ENCODE results near the gene NDUFAF5. TPM values are rescaled to one million over a fixed set of nuclear protein-coding genes. Genes with fewer than 3 reads are reported as not detected.

Gene NDUFAF5
- total RNA-seq, 4 donors from 2014 or later: 11.2 to 32.1 (median 21.2) TPM

GRCh38 chr20:13856354-13856753 lies 71.5 kb downstream of the NDUFAF5 start:
- H3K36me3 ChIP-seq: no peaks in the 10 kb centered on the region
- no peaks in the 10 kb centered on the region for H3K9me3 ChIP-seq
- H3K27me3 ChIP-seq: no peaks in the 10 kb centered on the region
- no peak for TF ChIP-seq EP300 (IDR thresholded peaks at IDR 0.05)
- no peak for TF ChIP-seq POLR2A (IDR thresholded peaks at IDR 0.05)
- TF ChIP-seq CTCF (IDR thresholded peaks at IDR 0.05): no peak
- 59 to 68% methylated on average over 4 of the region's 4 CpGs for WGBS, 2 donors
- no peak overlapping the region for H3K4me3 ChIP-seq
- peaks cover 0 to 12% (median 0%) of the 10 kb centered on the region in 4 donors for H3K4me1 ChIP-seq
- DNase-seq (ENCODE audit: low spot score in 2 of 2): no peak
- H3K27ac ChIP-seq: no peak overlapping the region

GRCh38 chr20:13857304-13857703 lies 72.5 kb downstream of the NDUFAF5 start:
- H3K36me3 ChIP-seq: no peaks in the 10 kb centered on the region
- H3K27me3 ChIP-seq: no peaks in the 10 kb centered on the region
- no peak overlapping the region for H3K4me3 ChIP-seq
- H3K27ac ChIP-seq: no peak overlapping the region
- no peaks in the 10 kb centered on the region for H3K9me3 ChIP-seq
- 69 to 74% methylated on average over 3 of the region's 3 CpGs for WGBS, 2 donors
- H3K4me1 ChIP-seq: peaks cover 0 to 3% (median 0%) of the 10 kb centered on the region in 4 donors
- DNase-seq (ENCODE audit: low spot score in 2 of 2): no peak
- TF ChIP-seq POLR2A (IDR thresholded peaks at IDR 0.05) (no peak), EP300 (IDR thresholded peaks at IDR 0.05) (no peak), CTCF (IDR thresholded peaks at IDR 0.05) (no peak)

- no peaks in the 10 kb centered on the region for H3K9me3 ChIP-seq
- H3K27ac ChIP-seq: no peak overlapping the region
- TF ChIP-seq EP300 (IDR thresholded peaks at IDR 0.05): no peak
- no peak for TF ChIP-seq CTCF (IDR thresholded peaks at IDR 0.05)
- TF ChIP-seq POLR2A (IDR thresholded peaks at IDR 0.05): no peak
- 85 to 87% methylated on average over 7 of the region's 7 CpGs for WGBS, 2 donors
- no peaks in the 10 kb centered on the region for H3K4me1 ChIP-seq
- H3K36me3 ChIP-seq: no peaks in the 10 kb centered on the region
- H3K27me3 ChIP-seq: no peaks in the 10 kb centered on the region
- no peak overlapping the region for H3K4me3 ChIP-seq
- DNase-seq (ENCODE audit: low spot score in 2 of 2): no peak
These were observed 73.1 kb downstream of the NDUFAF5 start for GRCh38 chr20:13857961-13858360.

GRCh38 chr20:13858439-13858838 lies 73.6 kb downstream of the NDUFAF5 start:
- no peaks in the 10 kb centered on the region for H3K9me3 ChIP-seq
- H3K27ac ChIP-seq: no peak overlapping the region
- DNase-seq (ENCODE audit: low spot score in 2 of 2): no peak
- no peak overlapping the region for H3K4me3 ChIP-seq
- WGBS, 2 donors: 93 to 97% methylated on average over 5 of the region's 5 CpGs
- no peaks in the 10 kb centered on the region for H3K36me3 ChIP-seq
- H3K27me3 ChIP-seq: no peaks in the 10 kb centered on the region
- no peaks in the 10 kb centered on the region for H3K4me1 ChIP-seq
- no peak for TF ChIP-seq POLR2A (IDR thresholded peaks at IDR 0.05)
- TF ChIP-seq CTCF (IDR thresholded peaks at IDR 0.05): no peak
- no peak for TF ChIP-seq EP300 (IDR thresholded peaks at IDR 0.05)

GRCh38 chr20:13858871-13859270 lies 74.0 kb downstream of the NDUFAF5 start:
- no peaks in the 10 kb centered on the region for H3K9me3 ChIP-seq
- no peak for DNase-seq (ENCODE audit: low spot score in 2 of 2)
- H3K27ac ChIP-seq: no peak overlapping the region
- no peaks in the 10 kb centered on the region for H3K4me1 ChIP-seq
- no peak overlapping the region for H3K4me3 ChIP-seq
- TF ChIP-seq CTCF (IDR thresholded peaks at IDR 0.05) (no peak), EP300 (IDR thresholded peaks at IDR 0.05) (no peak), POLR2A (IDR thresholded peaks at IDR 0.05) (no peak)
- H3K27me3 ChIP-seq: no peaks in the 10 kb centered on the region
- H3K36me3 ChIP-seq: no peaks in the 10 kb centered on the region

All from tibial nerve (tissue), 4 donors.